ENCODE measurements around the gene STAT4. TPM values are rescaled to one million over a fixed set of nuclear protein-coding genes. Genes with fewer than 3 reads are reported as not detected.

The STAT4 gene
- 10 to 100 TPM in 1 of 3 donors, 1 to 10 TPM in 2; 5.7 to 11.7 (median 8.3) TPM for polyA plus RNA-seq (ENCODE audit: insufficient read length in 3 of 3)

DNA sequence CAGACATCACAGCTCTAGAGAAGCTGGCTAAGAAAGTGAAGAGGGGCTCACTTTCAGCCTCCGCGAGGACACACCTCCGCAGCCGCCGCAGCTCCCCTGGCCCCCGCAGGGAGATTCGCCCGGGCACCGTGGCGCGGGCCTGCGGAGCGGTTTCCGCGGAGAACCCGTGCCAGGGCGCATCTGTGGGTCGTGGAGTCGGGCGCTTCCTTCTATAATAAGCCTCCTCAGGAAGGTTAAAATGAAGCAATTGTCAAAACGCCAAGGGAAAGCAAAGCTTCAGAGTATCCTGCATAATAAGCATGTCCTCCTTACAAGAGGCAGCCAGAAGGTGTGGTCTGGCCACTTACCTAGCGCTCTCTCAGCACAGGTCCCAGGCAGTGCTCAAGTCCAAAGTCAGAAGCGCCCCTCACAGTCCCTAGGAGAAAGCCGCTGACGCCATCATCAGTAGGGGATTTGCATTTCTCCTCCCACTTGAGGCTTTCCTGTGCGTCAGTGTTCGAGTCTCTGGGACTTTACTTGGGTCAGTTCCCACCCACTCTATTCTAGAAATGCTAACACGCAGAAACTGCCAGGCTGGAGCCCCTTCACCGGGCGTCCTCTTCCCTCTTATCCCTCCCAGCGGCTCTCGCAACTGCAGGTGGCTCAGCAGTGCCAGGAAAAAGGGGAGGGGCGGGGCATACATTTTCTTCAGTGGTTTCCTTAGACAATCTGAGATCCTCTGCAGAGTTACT is at the start of gene STAT4:
Gene STAT4, minus strand, starts transcription at position 395 of the 731 bp plus-strand sequence. CDS start 2,791 bp downstream, outside the sequence.
- peak in 1 of 3 donors; percentile 60 for DNase-seq (ENCODE audit: low read depth in 3 of 3, low spot score in 2 of 3)

- DNase-seq (ENCODE audit: low read depth in 3 of 3, low spot score in 2 of 3) = no peak
Observed at GRCh38 chr2:191199929-191200512, 49.2 kb upstream of the STAT4 start.

GRCh38 chr2:191198271-191198670 is 47.5 kb upstream of the STAT4 start:
- DNase-seq (ENCODE audit: low read depth in 3 of 3, low spot score in 2 of 3) = no peak

DNA sequence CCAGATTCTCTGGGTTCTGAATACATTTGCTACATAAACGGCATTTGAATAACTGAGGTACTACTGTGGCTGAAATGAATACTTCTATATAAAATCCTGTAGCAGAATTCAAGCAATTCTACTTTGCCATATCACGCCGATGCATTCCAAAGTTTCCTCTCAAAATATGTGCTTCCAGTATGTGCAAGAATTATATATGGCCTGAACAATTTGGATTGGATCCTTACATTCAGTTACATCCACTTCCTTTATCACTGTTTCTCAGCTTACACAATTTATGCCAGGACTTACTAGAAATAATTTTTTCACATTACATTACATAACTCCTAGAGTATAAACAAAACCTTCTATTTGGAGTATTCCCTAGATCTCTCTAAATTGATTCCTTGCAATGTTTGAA is 46.3 kb upstream of the STAT4 start:
- DNase-seq (ENCODE audit: low read depth in 3 of 3, low spot score in 2 of 3) = no peak

- DNase-seq (ENCODE audit: low read depth in 3 of 3, low spot score in 2 of 3) = no peak
Observed at GRCh38 chr2:191195021-191195420, 44.2 kb upstream of the STAT4 start.

DNA sequence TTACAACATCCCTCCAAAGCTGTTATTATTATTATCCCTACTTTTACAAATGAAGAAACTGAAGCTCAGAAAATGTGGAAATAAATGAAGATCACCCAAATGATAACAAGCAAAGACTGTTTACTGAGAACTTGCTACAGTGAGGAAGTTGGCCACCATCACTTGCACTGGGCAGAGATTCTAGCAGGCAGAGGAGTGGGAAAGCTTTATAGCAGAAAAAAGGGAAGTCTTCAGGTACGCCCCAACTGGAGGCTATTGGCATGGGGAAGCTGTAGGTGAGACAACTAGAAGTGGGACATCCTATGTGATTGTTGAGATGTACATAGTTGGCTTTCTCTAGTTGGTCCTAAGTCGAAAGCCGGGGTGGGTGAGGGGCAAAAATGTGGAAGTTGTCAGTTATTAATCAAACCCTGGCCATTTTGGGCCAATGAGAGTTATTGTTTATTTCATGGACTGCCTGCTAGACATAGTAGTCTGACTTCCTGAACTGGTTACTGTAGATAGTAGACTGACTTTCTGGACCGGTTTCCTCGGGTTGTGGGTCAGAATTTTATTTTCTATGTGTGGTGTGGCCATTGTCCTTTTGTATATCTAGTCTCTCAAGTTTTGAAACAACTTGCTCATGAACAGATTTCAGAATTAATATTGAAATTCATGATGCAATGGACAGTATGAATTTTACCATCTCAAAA is 40.2 kb upstream of the STAT4 start:
- DNase-seq (ENCODE audit: low read depth in 3 of 3, low spot score in 2 of 3) = no peak

DNA sequence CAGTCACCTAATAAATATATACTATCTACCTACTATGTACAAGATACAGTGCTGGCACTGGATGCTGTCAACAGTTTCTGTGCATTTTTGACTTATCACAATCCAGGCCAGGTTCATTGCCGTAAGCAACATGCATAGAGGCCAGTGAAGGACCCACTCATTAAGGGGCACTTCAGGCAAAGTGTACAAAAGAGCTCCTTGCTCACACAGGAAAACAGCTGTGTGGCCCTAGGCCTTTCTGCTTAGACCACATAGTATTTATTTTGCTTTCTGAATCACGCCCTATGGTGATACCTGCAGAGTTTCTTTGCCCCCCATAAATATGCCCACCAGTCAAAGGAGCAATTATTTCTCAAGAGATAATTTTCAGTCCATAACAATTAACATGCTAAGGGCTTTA is 39.6 kb upstream of the STAT4 start:
- no peak for DNase-seq (ENCODE audit: low read depth in 3 of 3, low spot score in 2 of 3)

DNA sequence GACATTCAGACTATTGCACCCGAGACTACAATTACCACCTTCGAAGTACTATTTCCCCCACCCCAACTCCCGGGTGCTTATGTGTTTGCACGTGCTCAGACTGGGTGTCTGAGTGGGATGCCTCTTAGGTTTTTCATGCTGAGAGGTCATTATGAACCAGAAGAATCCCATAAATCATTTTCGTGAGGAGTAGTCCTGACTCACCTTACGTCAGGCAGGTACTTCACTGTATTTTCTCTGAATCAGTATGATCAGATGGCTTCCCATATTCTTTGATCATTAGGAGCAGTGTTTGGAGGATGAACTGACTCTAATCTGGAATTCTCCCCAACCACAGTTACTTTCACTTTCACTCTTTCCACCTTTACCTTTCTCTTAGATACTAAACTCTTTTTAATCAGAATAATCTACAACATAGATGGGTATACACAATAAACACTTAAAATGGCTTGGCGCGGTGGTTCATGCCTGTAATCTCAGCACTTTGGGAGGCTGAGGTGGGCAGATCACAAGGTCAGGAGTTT is 38.4 kb upstream of the STAT4 start:
- DNase-seq (ENCODE audit: low read depth in 3 of 3, low spot score in 2 of 3) = no peak

GRCh38 chr2:191188550-191189093 is 37.8 kb upstream of the STAT4 start:
- no peak for DNase-seq (ENCODE audit: low read depth in 3 of 3, low spot score in 2 of 3)

GRCh38 chr2:191187105-191187829 is 36.5 kb upstream of the STAT4 start:
- DNase-seq (ENCODE audit: low read depth in 3 of 3, low spot score in 2 of 3) = no peak

DNA sequence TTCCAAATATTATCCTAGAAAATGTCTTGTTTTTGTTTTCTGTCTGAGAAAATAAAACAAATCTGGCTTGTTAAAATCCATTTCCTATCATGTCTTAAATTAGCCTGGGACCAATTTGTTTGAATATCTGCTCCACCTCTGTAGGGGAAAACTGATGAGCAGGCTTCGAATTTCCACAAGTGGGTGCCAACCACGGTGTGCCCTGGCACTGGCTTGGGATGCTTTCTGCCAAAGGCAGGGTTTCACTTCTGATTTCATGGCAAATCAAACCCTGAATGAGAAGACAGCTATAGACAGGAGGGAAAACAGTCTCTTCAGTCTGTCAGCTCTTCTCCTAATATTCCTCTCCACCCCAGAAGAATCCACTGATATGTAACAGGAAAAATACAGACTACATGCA is 33.7 kb upstream of the STAT4 start:
- DNase-seq (ENCODE audit: low read depth in 3 of 3, low spot score in 2 of 3) = no peak

DNA sequence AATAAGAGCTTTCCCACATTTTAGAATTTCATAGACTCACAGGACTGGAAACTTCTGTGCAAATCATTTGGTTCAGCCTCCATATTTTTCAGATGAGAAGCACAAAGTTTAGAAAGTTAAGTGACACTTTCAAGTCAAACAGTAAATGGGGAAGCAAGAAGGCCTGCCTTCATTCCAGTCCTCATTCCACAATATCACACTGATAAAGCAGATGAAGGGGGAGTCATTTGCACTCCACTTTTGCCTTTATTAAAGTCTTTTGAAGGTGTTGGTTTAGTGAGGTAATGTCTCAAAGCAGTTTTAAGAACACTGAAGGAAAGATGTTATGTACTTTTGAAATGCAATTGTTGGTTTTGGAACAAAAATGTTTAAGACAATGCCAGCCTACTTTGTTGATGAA is 32.7 kb upstream of the STAT4 start:
- no peak for DNase-seq (ENCODE audit: low read depth in 3 of 3, low spot score in 2 of 3)

DNA sequence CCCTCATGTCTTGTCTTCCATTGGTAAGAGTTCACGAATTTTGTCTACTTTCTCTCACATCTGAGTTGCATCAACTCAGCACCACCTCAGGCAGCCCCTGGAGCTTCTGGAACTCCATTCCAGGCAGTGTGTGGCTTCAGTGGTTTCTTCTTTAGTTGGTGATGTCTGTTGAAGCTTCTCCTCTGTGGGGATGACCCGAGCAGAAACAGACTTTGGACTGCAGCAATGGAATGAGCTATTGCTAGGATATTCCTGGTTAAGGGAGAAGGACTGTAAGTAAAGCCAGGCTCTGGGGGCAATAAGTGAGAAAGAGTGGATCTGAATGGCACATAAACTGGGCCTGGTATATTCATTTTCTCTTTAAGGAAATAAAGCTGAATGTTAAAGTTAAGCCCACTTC is 32.3 kb upstream of the STAT4 start:
- DNase-seq (ENCODE audit: low read depth in 3 of 3, low spot score in 2 of 3) = no peak

- DNase-seq (ENCODE audit: low read depth in 3 of 3, low spot score in 2 of 3) = no peak
Observed at GRCh38 chr2:191180713-191181112, 29.9 kb upstream of the STAT4 start.

- no peak for DNase-seq (ENCODE audit: low read depth in 3 of 3, low spot score in 2 of 3)
Observed at GRCh38 chr2:191180276-191180675, 29.5 kb upstream of the STAT4 start.

DNA sequence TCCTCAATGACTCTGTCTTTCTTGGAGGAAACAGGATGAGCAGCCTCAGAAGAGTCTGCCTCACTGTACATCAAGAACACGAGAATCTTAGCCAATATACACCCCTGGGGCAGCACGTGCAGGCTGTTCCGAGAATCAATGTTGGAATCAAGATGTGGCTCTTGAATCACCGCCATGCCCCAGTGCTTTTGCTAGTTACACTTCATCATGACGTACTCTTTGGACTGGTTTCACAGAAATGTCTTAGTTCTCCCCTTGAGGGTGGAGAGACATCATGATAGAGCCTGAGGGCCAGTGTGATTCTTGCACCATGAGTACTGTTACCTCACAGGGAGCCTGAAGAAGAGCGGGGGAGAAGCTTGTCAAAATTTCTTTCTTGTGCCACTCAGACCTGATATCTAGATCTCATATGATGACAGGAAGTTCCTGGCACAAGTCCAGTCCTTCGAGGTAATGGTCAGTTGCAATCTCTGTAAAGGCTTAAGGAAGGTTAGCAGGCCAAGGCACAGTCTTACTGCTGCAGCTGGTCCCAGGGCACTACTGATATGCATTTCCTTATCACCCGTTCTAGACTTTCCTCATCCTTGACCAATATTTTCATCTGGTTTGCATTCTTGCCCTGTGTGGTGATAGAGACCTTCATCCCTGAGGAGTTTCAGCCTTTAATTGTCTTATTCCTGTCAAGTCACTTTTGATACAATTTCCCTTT is 28.2 kb upstream of the STAT4 start:
- no peak for DNase-seq (ENCODE audit: low read depth in 3 of 3, low spot score in 2 of 3)

- no peak for DNase-seq (ENCODE audit: low read depth in 3 of 3, low spot score in 2 of 3)
Observed at GRCh38 chr2:191177751-191178736, 27.2 kb upstream of the STAT4 start.

- no peak for DNase-seq (ENCODE audit: low read depth in 3 of 3, low spot score in 2 of 3)
Observed at GRCh38 chr2:191176801-191177438, 26.1 kb upstream of the STAT4 start.

Data from right renal cortex interstitium (tissue), 3 donors.